ENCODE measurements around the gene ABCB10. TPM values are rescaled to one million over a fixed set of nuclear protein-coding genes. Genes with fewer than 3 reads are reported as not detected.
"Not testable (repeated sequence)": the region's sequence is repeated elsewhere in the genome, so short reads cannot be mapped to it uniquely, and the experiment has no call there.

Gene ABCB10
- total and polyA plus RNA-seq, 5 donors from 2014 or later: 10.5 to 20.0 (median 17.1) TPM

- H3K27ac Mint-ChIP-seq: no peak overlapping the region
- Histone ChIP-seq H3K27ac (ENCODE audit: insufficient read depth, low read length, poor library complexity, severe bottlenecking) (no peak overlapping the region), H3K27me3 (ENCODE audit: control insufficient read depth, insufficient read depth, low read length) (peaks cover 5% of the 10 kb centered on the region), H3K36me3 (ENCODE audit: control insufficient read depth, insufficient read depth, low read length) (no peaks in the 10 kb centered on the region), H3K4me3 (ENCODE audit: low read depth, low read length) (no peak overlapping the region), H3K4me1 (ENCODE audit: control insufficient read depth, insufficient read depth, low read length, poor library complexity, severe bottlenecking) (peaks cover 8% of the 10 kb centered on the region), H3K9me3 (ENCODE audit: control insufficient read depth in 2 of 2, low read length in 2 of 2) (no peaks in the 10 kb centered on the region)
- H3K4me3 Mint-ChIP-seq: no peak overlapping the region
- ATAC-seq (ENCODE audit: low read depth in 2 of 2): no peak
- H3K4me1 Mint-ChIP-seq: peaks cover 0 to 7% (median 2%) of the 10 kb centered on the region in 4 donors
- H3K27me3 Mint-ChIP-seq: peaks cover 6% of the 10 kb centered on the region
- H3K36me3 Mint-ChIP-seq: no peaks in the 10 kb centered on the region
- no peak for DNase-seq
- H3K9me3 Mint-ChIP-seq: no peaks in the 10 kb centered on the region
These were observed 5.2 kb upstream of the ABCB10 start for GRCh38 chr1:229563701-229564100.

- ATAC-seq (ENCODE audit: low read depth in 2 of 2) (no peak), DNase-seq (no peak)
- peaks cover 6% of the 10 kb centered on the region for H3K27me3 Mint-ChIP-seq
- peaks cover 0 to 7% (median 2%) of the 10 kb centered on the region in 4 donors for H3K4me1 Mint-ChIP-seq
- no peaks in the 10 kb centered on the region for H3K9me3 Mint-ChIP-seq
- no peak overlapping the region for H3K27ac Mint-ChIP-seq
- no peaks in the 10 kb centered on the region for H3K9me3 ChIP-seq (ENCODE audit: control insufficient read depth in 2 of 2, low read length in 2 of 2)
- peaks cover 8% of the 10 kb centered on the region for H3K4me1 ChIP-seq (ENCODE audit: control insufficient read depth, insufficient read depth, low read length, poor library complexity, severe bottlenecking)
- H3K27me3 ChIP-seq (ENCODE audit: control insufficient read depth, insufficient read depth, low read length): peaks cover 5% of the 10 kb centered on the region
- H3K36me3 Mint-ChIP-seq: no peaks in the 10 kb centered on the region
- H3K4me3 Mint-ChIP-seq: no peak overlapping the region
- no peak overlapping the region for H3K27ac ChIP-seq (ENCODE audit: insufficient read depth, low read length, poor library complexity, severe bottlenecking)
- no peaks in the 10 kb centered on the region for H3K36me3 ChIP-seq (ENCODE audit: control insufficient read depth, insufficient read depth, low read length)
- no peak overlapping the region for H3K4me3 ChIP-seq (ENCODE audit: low read depth, low read length)
These were observed 4.7 kb upstream of the ABCB10 start for GRCh38 chr1:229563241-229563640.

- no peak for DNase-seq
- H3K36me3 ChIP-seq (ENCODE audit: control insufficient read depth, insufficient read depth, low read length): no peaks in the 10 kb centered on the region
- no peak overlapping the region for H3K27ac Mint-ChIP-seq
- H3K4me1 Mint-ChIP-seq: peaks cover 0 to 8% (median 3%) of the 10 kb centered on the region in 4 donors
- H3K4me3 ChIP-seq (ENCODE audit: low read depth, low read length): no peak overlapping the region
- no peaks in the 10 kb centered on the region for H3K9me3 ChIP-seq (ENCODE audit: control insufficient read depth in 2 of 2, low read length in 2 of 2)
- H3K27me3 Mint-ChIP-seq: peaks cover 6% of the 10 kb centered on the region
- no peaks in the 10 kb centered on the region for H3K36me3 Mint-ChIP-seq
- H3K27me3 ChIP-seq (ENCODE audit: control insufficient read depth, insufficient read depth, low read length): peaks cover 5% of the 10 kb centered on the region
- ATAC-seq (ENCODE audit: low read depth in 2 of 2): no peak
- H3K4me3 Mint-ChIP-seq: peak overlapping the region in 2 of 4 donors; percentile 29 to 60
- H3K4me1 ChIP-seq (ENCODE audit: control insufficient read depth, insufficient read depth, low read length, poor library complexity, severe bottlenecking): peaks cover 9% of the 10 kb centered on the region
- no peak overlapping the region for H3K27ac ChIP-seq (ENCODE audit: insufficient read depth, low read length, poor library complexity, severe bottlenecking)
- H3K9me3 Mint-ChIP-seq: no peaks in the 10 kb centered on the region
These were observed 4.2 kb upstream of the ABCB10 start for GRCh38 chr1:229562686-229563085.

GRCh38 chr1:229561141-229561540 is 2.6 kb upstream of the ABCB10 start:
- Mint-ChIP-seq H3K4me3 (peak overlapping the region in 3 of 4 donors; percentile 20 to 53 (median 38)), H3K9me3 (no peaks in the 10 kb centered on the region), H3K36me3 (no peaks in the 10 kb centered on the region), H3K4me1 (peaks cover 0 to 24% (median 15%) of the 10 kb centered on the region in 4 donors), H3K27me3 (no peaks in the 10 kb centered on the region), H3K27ac (no peak overlapping the region)
- ATAC-seq (ENCODE audit: low read depth in 2 of 2) (no peak), DNase-seq (no peak)
- Histone ChIP-seq H3K27me3 (ENCODE audit: control insufficient read depth, insufficient read depth, low read length) (no peaks in the 10 kb centered on the region), H3K36me3 (ENCODE audit: control insufficient read depth, insufficient read depth, low read length) (no peaks in the 10 kb centered on the region), H3K9me3 (ENCODE audit: control insufficient read depth in 2 of 2, low read length in 2 of 2) (no peaks in the 10 kb centered on the region), H3K27ac (ENCODE audit: insufficient read depth, low read length, poor library complexity, severe bottlenecking) (no peak overlapping the region), H3K4me3 (ENCODE audit: low read depth, low read length) (no peak overlapping the region), H3K4me1 (ENCODE audit: control insufficient read depth, insufficient read depth, low read length, poor library complexity, severe bottlenecking) (peaks cover 24% of the 10 kb centered on the region)

GRCh38 chr1:229560124-229560523 is 1.6 kb upstream of the ABCB10 start:
- not testable (repeated sequence) for H3K36me3 Mint-ChIP-seq; H3K36me3 ChIP-seq (ENCODE audit: control insufficient read depth, insufficient read depth, low read length); H3K9me3 Mint-ChIP-seq; H3K27me3 Mint-ChIP-seq; H3K27ac Mint-ChIP-seq; H3K9me3 ChIP-seq (ENCODE audit: control insufficient read depth in 2 of 2, low read length in 2 of 2); DNase-seq; H3K27me3 ChIP-seq (ENCODE audit: control insufficient read depth, insufficient read depth, low read length); ATAC-seq (ENCODE audit: low read depth in 2 of 2); H3K27ac ChIP-seq (ENCODE audit: insufficient read depth, low read length, poor library complexity, severe bottlenecking); H3K4me3 ChIP-seq (ENCODE audit: low read depth, low read length)
- H3K4me3 Mint-ChIP-seq: peak overlapping the region in 2 of 4 donors; percentile 41 to 43
- peaks cover 6 to 32% (median 19%) of the 10 kb centered on the region in 4 donors for H3K4me1 Mint-ChIP-seq
- H3K4me1 ChIP-seq (ENCODE audit: control insufficient read depth, insufficient read depth, low read length, poor library complexity, severe bottlenecking): peaks cover 29% of the 10 kb centered on the region

DNA sequence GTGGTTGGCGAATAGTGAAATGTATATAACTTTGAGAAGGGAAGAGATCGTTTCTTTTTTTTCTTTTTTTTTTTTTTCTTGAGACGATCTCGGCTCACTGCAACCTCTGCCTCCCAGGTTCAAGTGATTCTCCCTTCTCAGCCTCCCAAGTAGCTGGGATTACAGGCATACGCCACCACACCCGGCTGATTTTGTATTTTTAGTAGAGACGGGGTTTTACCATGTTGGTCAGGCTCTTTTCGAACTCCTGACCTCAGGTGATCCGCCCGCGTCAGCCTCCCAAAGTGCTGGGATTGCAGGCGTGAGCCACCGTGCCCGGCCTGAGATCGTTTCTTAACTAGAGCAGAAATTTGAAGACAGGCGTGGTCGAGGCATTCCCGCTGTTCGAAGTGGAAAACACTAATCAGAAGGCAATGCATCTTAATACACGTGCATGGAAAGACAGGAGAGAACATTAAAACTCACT is 862 bp upstream of the ABCB10 start:
- not testable (repeated sequence) for DNase-seq
- peak overlapping the region; percentile 75 for H3K4me3 ChIP-seq (ENCODE audit: low read depth, low read length)

DNA sequence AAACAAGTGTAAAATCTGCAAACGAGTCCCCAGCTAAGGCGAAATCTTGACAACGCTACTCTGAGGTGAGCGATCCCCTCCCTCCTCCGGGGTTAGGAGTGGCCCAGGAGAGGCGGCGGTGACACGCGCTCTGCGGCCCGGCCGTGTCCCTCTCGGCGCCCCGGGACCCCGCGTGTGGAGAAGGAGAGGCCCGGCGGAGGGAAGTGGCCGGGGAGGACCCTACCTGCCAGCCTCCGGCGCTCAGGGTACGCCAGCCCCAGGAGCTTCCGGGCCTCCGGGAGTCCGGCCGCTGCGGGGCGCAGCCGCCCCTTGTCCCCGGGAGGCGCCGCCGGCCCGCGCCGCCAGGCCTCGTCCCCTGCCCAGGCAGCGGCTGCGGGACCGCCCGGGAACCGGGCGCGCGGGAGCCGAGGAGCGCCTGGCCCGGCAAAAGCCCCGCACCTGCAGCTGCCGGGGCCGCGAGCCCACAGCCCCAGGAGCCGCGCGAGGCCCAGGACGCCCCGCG is 543 bp downstream of the ABCB10 start:
- peak overlapping the region; percentile 46 to 94 (median 94) for H3K27ac Mint-ChIP-seq
- H3K36me3 Mint-ChIP-seq: no peaks in the 10 kb centered on the region
- ATAC-seq (ENCODE audit: low read depth in 2 of 2) (peak; percentile 4 to 5), DNase-seq (peak; percentile 24 to 56 (median 35))
- Histone ChIP-seq H3K27ac (ENCODE audit: insufficient read depth, low read length, poor library complexity, severe bottlenecking) (peak overlapping the region; percentile 61), H3K4me1 (ENCODE audit: control insufficient read depth, insufficient read depth, low read length, poor library complexity, severe bottlenecking) (peaks cover 35% of the 10 kb centered on the region), H3K9me3 (ENCODE audit: control insufficient read depth in 2 of 2, low read length in 2 of 2) (no peaks in the 10 kb centered on the region), H3K4me3 (ENCODE audit: low read depth, low read length) (peak overlapping the region; percentile 90), H3K27me3 (ENCODE audit: control insufficient read depth, insufficient read depth, low read length) (no peaks in the 10 kb centered on the region), H3K36me3 (ENCODE audit: control insufficient read depth, insufficient read depth, low read length) (no peaks in the 10 kb centered on the region)
- peak overlapping the region; percentile 90 to 99 (median 92) for H3K4me3 Mint-ChIP-seq
- no peaks in the 10 kb centered on the region for H3K27me3 Mint-ChIP-seq
- peaks cover 8 to 51% (median 31%) of the 10 kb centered on the region in 4 donors for H3K4me1 Mint-ChIP-seq
- no peaks in the 10 kb centered on the region for H3K9me3 Mint-ChIP-seq

More for the DNA sequence above, 862 bp upstream of the ABCB10 start:
- Mint-ChIP-seq H3K27ac (peak overlapping the region; percentile 32 to 95 (median 90)), H3K4me1 (peaks cover 8 to 39% (median 23%) of the 10 kb centered on the region in 4 donors), H3K4me3 (peak overlapping the region; percentile 98 to 99 (median 99))
- not testable (repeated sequence) for H3K36me3 Mint-ChIP-seq; H3K9me3 Mint-ChIP-seq; H3K9me3 ChIP-seq (ENCODE audit: control insufficient read depth in 2 of 2, low read length in 2 of 2); H3K27me3 Mint-ChIP-seq; H3K36me3 ChIP-seq (ENCODE audit: control insufficient read depth, insufficient read depth, low read length); ATAC-seq (ENCODE audit: low read depth in 2 of 2); H3K27me3 ChIP-seq (ENCODE audit: control insufficient read depth, insufficient read depth, low read length)
- Histone ChIP-seq H3K4me1 (ENCODE audit: control insufficient read depth, insufficient read depth, low read length, poor library complexity, severe bottlenecking) (peaks cover 35% of the 10 kb centered on the region), H3K27ac (ENCODE audit: insufficient read depth, low read length, poor library complexity, severe bottlenecking) (peak overlapping the region; percentile 60)

Data from CD4-positive, CD25-positive, alpha-beta regulatory T cell (primary cell).